Suprapubic skin (tissue), 4 donors: ENCODE data around the gene TMEM150A. TPM values are rescaled to one million over a fixed set of nuclear protein-coding genes. Genes with fewer than 3 reads are reported as not detected.

Experiments
- DNase-seq, 2 donors: peaks; one replicate each; pipeline ENCODE4 v3.0.0-alpha.2; 2019; ENCODE audit warnings: low spot score in 2 of 2
- H3K27ac ChIP-seq: fragments of 200-600 bp; sonication (generic); one replicate; pipeline ENCODE4 v1.5.1; 2019
- H3K27me3 ChIP-seq: fragments of 200-600 bp; sonication (generic); one replicate; pipeline ENCODE4 v1.5.1; 2019
- H3K36me3 ChIP-seq: fragments of 200-600 bp; sonication (generic); one replicate; pipeline ENCODE4 v1.5.1; 2019
- H3K4me1 ChIP-seq: fragments of 200-600 bp; sonication (generic); one replicate; pipeline ENCODE4 v1.5.1; 2019
- H3K4me3 ChIP-seq: fragments of 200-600 bp; sonication (generic); one replicate; pipeline ENCODE4 v1.5.1; 2019; ENCODE audit warnings: mild to moderate bottlenecking
- H3K9me3 ChIP-seq: fragments of 200-600 bp; sonication (generic); one replicate; pipeline ENCODE4 v1.5.1; 2019
- CTCF ChIP-seq, 2 donors: fragments of 200-600 bp in 1 of 2; fragments of 450-650 bp in 1 of 2; sonication (generic) in 1 of 2; IDR thresholded peaks; one replicate each; pipeline ENCODE4 v1.5.1; 2016 to 2019; ENCODE audit warnings: antibody characterized with exemption in 2 of 2, mild to moderate bottlenecking in 1 of 2, moderate library complexity in 1 of 2
- EP300 ChIP-seq: sonication (generic); formaldehyde crosslinking; IDR thresholded peaks from one replicate; pipeline ENCODE4 v1.6.1; 2017; ENCODE audit warnings: antibody characterized with exemption
- POLR2A ChIP-seq, 2 donors: fragments of 450-650 bp; IDR thresholded peaks; one replicate each; pipeline ENCODE4 v1.6.1; 2017; ENCODE audit warnings: antibody characterized with exemption in 2 of 2, mild to moderate bottlenecking in 2 of 2, moderate library complexity in 2 of 2
- POLR2AphosphoS5 ChIP-seq, 3 donors: sonication (generic); formaldehyde crosslinking; IDR thresholded peaks; one replicate each; pipeline ENCODE4 v1.6.1; 2017; ENCODE audit warnings: antibody characterized with exemption in 3 of 3
- WGBS: methylation state at CpG from one replicate; pipeline ENCODE4 v1.1.5; 2018; 5-methylcytosine and 5-hydroxymethylcytosine counted together
- total RNA-seq, 4 donors: library from RNA; depleted of rRNA; stranded (reverse); fragments of >200 nt; gene quantifications; one replicate each; pipeline ENCODE4 v1.1.0, GENCODE V29; 2016

TMEM150A gene
- total RNA-seq, 4 donors from 2014 or later: 13.1 to 15.0 (median 14.1) TPM

- Histone ChIP-seq H3K36me3 (no peaks in the 10 kb centered on the region), H3K4me1 (peaks cover 35% of the 10 kb centered on the region), H3K27ac (peak within 1 kb of the TSS; percentile 90), H3K9me3 (no peaks in the 10 kb centered on the region), H3K27me3 (no peaks in the 10 kb centered on the region), H3K4me3 (peak within 1 kb of the TSS; percentile 56)
- 24% methylated on average over 19 of the region's 19 CpGs for WGBS
- TF ChIP-seq EP300: no peak
- TF ChIP-seq POLR2A (IDR thresholded peaks at IDR 0.05): peak in 1 of 2 donors; percentile 36
- TF ChIP-seq POLR2AphosphoS5 (IDR thresholded peaks at IDR 0.05): no peak
- DNase-seq: peak; percentile 83 to 90
Measured at GRCh38 chr2:85577386-85578242, 24.9 kb downstream of the TMEM150A start, which contains the start of gene VAMP8. Gene VAMP8 (plus strand): TSS chr2:85577586. CDS start chr2:85577647, 61 bp downstream.

GRCh38 chr2:85577063-85577385 is 25.5 kb downstream of the TMEM150A start:
- Histone ChIP-seq H3K36me3 (no peaks in the 10 kb centered on the region), H3K9me3 (no peaks in the 10 kb centered on the region), H3K4me1 (peaks cover 35% of the 10 kb centered on the region), H3K27me3 (no peaks in the 10 kb centered on the region), H3K27ac (peak overlapping the region; percentile 90), H3K4me3 (peak overlapping the region; percentile 56)
- DNase-seq: no peak
- TF ChIP-seq POLR2A (IDR thresholded peaks at IDR 0.05): no peak
- TF ChIP-seq EP300: no peak
- no peak for TF ChIP-seq CTCF (IDR thresholded peaks at IDR 0.05)
- no peak for TF ChIP-seq POLR2AphosphoS5 (IDR thresholded peaks at IDR 0.05)
- WGBS: 45% methylated on average over 3 of the region's 3 CpGs

GRCh38 chr2:85575739-85576138 is 26.8 kb downstream of the TMEM150A start:
- H3K9me3 ChIP-seq: no peaks in the 10 kb centered on the region
- DNase-seq: no peak
- no peaks in the 10 kb centered on the region for H3K27me3 ChIP-seq
- no peak overlapping the region for H3K27ac ChIP-seq
- TF ChIP-seq EP300 (no peak), POLR2A (IDR thresholded peaks at IDR 0.05) (no peak), CTCF (IDR thresholded peaks at IDR 0.05) (no peak), POLR2AphosphoS5 (IDR thresholded peaks at IDR 0.05) (no peak)
- H3K36me3 ChIP-seq: no peaks in the 10 kb centered on the region
- no peak overlapping the region for H3K4me3 ChIP-seq
- WGBS: 94% methylated on average over 8 of the region's 8 CpGs
- peaks cover 35% of the 10 kb centered on the region for H3K4me1 ChIP-seq

DNA sequence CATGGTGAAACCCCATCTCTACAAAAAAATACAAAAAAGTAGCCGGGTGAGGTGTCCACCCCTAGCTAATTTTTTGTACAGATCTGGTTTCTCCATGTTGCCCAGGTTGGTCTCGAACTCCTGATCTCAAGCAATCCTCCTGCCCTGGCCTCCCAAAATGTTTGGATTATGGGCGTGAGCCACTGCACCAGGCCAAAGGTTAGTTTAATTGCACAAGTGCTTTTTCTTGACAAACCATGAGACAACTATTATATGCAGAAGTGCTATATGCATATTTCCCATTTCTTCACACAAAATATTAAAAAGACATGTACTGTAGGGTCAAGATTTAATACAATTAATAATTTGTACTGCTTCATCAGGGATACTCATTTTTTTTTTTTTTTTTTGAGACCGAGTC is 36.2 kb downstream of the TMEM150A start:
- Histone ChIP-seq H3K36me3 (no peaks in the 10 kb centered on the region), H3K4me1 (peaks cover 6% of the 10 kb centered on the region), H3K27me3 (no peaks in the 10 kb centered on the region), H3K4me3 (no peak overlapping the region), H3K9me3 (no peaks in the 10 kb centered on the region), H3K27ac (no peak overlapping the region)
- 90% methylated on average over 4 of the region's 4 CpGs for WGBS
- TF ChIP-seq POLR2A (IDR thresholded peaks at IDR 0.05) (no peak), POLR2AphosphoS5 (IDR thresholded peaks at IDR 0.05) (no peak), CTCF (IDR thresholded peaks at IDR 0.05) (no peak), EP300 (no peak)
- DNase-seq: no peak

GRCh38 chr2:85564144-85564563 is 38.3 kb downstream of the TMEM150A start:
- no peak overlapping the region for H3K4me3 ChIP-seq
- no peaks in the 10 kb centered on the region for H3K9me3 ChIP-seq
- H3K27me3 ChIP-seq: no peaks in the 10 kb centered on the region
- peaks cover 1% of the 10 kb centered on the region for H3K36me3 ChIP-seq
- DNase-seq: no peak
- H3K4me1 ChIP-seq: peaks cover 22% of the 10 kb centered on the region
- TF ChIP-seq CTCF (IDR thresholded peaks at IDR 0.05) (no peak), POLR2AphosphoS5 (IDR thresholded peaks at IDR 0.05) (no peak), EP300 (no peak), POLR2A (IDR thresholded peaks at IDR 0.05) (no peak)
- H3K27ac ChIP-seq: no peak overlapping the region
- WGBS: 88% methylated on average over 5 of the region's 5 CpGs
